NOMO-1 (cell line): ENCODE data around the gene PHYHD1.

Experiments
- DNase-seq, 2 experiments: peaks; one replicate each; lab custom pipeline; 2025; ENCODE audit not compliant: unreplicated experiment in 2 of 2; lab: John Stamatoyannopoulos, UW

Gene PHYHD1

DNA sequence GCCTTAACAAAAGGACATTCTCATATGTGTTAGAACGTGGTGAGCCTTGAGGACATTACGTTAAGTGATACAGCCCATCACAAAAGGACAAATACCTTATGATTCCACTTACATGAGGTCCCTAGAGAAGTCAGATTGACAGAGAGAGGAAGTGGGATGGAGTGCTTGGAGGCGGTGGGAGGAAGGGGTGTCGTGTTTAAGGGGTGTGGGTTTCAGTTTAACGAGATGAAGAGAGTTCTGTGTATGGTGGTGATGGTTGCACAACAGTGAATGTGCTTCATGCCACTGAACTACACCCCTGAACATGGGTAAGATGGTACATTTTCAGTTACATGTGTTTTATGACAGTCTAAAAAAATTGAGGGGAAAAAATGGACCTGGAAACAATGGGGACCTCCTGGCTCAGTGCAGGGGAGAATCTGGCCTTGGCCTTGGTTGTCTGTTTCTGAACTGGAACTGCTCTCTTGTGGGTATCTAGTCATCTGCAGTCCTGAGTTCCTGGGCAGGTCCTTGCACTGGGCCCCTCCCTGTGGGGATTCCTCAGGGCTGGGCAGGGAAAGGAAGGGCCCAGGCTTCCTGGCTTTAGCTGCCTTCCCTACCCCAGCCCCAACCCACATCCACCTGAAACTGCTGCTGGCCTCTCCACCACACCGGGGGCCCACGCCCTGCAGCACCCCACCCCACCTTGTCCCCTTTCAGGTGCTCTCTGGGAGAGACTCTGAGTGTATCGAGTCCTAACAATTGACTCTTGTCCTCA is 21.0 kb upstream of the PHYHD1 start:
- DNase-seq = peak in 1 of 2 experiments; percentile 33

GRCh38 chr9:128901379-128901778 is 19.4 kb upstream of the PHYHD1 start:
- no peak for DNase-seq

- no peak for DNase-seq
These were observed 19.0 kb upstream of the PHYHD1 start for GRCh38 chr9:128901822-128902221.

DNA sequence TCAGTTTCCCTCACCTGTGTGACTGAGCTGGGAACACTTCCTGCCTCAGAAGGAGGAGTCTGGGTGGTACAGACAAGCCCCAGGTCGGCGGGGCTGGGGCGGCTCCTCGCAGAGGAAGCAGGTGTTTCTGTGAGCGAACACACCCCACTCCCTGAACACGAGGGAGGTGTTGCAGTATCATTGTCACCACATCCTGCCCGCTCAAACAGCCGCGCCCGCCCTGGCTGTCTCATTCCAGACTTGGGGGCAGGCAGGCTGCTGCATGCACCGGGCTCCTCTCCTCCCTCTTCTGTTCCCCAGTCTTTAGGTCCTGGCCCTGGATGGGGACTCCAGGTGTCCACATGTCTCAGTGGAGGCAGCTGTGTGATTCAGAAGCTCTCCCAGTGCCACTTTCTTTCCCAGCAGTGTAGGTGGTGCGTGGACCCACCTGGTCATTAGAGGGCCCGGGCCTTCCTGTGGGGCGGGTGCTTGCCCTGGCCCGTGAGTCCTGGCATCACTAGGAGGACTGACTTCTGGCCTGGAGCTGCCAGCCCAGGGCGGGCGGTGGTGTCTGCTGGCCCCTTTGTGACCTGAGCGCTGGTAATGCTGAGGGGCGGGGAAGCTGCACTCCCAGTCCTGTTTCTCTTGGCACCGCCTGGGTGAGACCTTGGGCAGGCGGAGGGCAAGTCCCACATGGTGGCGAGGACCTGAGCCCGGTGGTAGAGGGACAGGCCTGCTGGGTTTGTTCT is 18.3 kb upstream of the PHYHD1 start:
- DNase-seq = peak; percentile 29 to 35

GRCh38 chr9:128903079-128903461 is 17.7 kb upstream of the PHYHD1 start:
- no peak for DNase-seq

GRCh38 chr9:128903871-128904620 is 16.7 kb upstream of the PHYHD1 start:
- no peak for DNase-seq

GRCh38 chr9:128905964-128906363 is 14.8 kb upstream of the PHYHD1 start:
- no peak for DNase-seq

DNA sequence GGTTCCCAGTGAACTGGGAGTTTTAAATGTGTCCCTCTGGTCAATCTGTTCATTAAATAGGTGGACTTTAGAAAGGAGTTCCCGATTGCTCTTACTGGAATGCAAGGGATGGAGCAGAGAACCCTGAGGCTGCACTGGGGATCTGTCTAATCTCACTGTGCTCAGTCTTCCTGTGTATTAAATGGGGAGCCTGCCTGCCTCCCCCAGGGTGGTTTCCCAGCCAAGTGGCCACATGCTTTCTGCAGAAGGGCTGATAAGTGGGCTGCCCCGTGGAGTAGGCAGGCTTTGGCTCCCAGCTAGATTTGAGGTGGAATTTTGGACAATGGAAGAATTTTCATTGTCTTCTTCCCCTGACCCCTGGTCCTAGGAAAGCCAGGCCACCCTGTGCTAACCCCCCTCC is 14.0 kb upstream of the PHYHD1 start:
- no peak for DNase-seq

DNA sequence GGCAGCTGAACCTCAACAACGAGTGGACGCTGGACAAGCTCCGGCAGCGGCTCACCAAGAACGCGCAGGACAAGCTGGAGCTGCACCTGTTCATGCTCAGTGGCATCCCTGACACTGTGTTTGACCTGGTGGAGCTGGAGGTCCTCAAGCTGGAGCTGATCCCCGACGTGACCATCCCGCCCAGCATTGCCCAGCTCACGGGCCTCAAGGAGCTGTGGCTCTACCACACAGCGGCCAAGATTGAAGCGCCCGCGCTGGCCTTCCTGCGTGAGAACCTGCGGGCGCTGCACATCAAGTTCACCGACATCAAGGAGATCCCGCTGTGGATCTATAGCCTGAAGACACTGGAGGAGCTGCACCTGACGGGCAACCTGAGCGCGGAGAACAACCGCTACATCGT is 12.4 kb upstream of the PHYHD1 start:
- DNase-seq = no peak

GRCh38 chr9:128909859-128910258 is 10.9 kb upstream of the PHYHD1 start:
- no peak for DNase-seq

GRCh38 chr9:128910906-128911305 is 9.9 kb upstream of the PHYHD1 start:
- no peak for DNase-seq

DNA sequence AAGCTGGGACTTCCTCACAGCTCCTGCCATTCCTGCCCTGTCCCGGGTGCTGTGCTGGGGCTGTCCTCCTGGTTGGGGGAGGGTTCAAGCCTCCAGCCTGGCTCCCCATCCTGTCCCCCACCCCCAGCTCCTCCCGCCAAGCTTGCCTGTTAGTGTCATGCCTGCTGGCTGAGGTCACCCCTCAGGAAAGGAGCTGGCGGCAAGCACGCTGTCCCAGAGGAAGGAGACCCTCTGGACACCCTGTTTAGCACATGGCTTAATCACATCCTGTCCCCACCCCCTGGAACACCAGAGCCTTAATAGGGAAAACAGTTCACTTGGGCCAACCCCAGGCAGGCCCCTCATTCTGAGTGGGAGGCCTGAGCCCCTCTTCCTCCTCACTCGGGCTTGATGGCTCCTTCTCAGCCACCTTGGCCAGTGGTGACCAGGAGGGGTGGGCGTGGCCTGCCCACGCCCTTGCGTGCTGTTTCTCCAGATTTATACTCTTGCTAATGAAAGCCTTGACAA is 9.2 kb upstream of the PHYHD1 start:
- no peak for DNase-seq

GRCh38 chr9:128912270-128912853 is 8.4 kb upstream of the PHYHD1 start:
- DNase-seq = no peak

DNA sequence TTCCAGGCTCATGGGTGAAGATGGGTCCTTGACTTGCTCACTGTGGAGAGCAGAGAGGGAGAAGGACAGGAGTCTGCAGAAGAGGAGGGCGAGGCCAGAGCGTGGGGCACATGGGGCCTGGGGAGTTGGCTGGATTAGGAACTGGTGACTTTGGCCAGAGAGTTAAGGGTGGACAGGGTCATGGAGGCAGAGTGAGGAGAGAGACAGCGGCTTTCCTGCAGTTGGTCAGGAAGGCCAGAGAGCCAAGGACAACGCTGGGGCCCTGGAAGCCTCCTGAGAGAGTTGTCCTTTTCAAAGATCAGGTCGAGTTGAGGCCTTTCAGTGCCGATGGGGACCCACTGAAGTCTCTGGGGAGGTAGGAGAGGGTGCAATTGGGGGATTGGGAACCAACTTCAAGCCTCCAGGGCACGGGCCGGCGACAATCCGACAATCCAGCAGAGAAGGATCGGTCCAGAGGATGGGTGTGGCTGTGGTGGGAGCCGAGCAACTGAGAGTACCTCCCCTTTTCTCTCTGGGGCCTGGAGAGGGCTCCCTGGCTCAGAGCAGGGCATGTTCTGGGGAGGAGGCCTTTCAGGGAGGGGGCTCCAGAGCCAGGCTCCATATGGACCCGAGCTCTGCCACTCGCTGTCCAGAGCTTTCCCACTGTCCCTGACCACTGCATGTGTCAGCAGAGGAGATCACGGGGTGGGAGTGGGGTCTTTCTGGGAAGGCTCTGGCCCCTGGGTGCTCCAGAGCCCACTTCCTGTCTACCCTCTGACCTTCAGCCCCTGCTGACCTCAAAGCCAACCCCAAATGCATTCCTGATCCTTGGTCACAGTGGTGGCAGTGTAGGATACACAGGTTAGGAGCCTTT is 7.5 kb upstream of the PHYHD1 start:
- DNase-seq = no peak

DNA sequence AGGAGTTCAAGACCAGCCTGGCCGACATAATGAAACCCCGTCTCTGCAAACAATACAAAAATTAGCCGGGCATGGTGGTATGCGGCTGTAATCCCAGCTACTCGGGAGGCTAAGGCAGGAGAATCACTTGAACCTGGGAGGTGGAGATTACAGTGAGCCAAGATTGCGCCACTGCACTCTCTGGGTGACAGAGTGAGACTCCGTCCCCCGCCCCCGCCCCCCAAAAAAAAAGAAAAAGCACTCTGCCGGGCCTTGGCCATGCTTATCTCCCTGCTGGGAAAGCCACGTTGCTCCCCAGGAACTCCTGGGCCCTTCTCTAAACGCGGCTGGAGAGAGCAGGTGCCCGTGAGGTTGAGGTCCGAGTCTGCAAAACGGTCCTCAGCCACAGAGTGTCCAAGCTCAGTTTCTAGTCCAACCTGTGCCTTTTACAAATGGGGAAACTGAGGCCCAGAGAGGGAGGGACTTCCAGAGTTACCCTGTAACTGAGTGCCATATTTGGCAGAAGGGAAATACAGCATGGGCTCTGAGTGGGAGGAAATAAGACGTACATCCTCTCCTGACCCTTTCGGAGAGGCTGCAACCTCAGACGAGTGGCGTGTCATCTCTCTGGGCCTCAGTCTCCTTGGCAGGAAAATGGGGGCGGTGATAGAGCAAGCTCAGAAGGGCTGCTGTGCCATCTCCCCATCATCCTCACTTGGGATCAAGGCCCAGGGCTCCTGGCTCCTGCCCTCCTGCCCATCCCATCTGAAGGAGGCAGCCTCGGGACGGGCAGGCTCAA is 6.6 kb upstream of the PHYHD1 start:
- DNase-seq = no peak

DNA sequence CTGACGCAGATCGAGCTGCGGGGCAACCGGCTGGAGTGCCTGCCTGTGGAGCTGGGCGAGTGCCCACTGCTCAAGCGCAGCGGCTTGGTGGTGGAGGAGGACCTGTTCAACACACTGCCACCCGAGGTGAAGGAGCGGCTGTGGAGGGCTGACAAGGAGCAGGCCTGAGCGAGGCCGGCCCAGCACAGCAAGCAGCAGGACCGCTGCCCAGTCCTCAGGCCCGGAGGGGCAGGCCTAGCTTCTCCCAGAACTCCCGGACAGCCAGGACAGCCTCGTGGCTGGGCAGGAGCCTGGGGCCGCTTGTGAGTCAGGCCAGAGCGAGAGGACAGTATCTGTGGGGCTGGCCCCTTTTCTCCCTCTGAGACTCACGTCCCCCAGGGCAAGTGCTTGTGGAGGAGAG is 4.6 kb upstream of the PHYHD1 start:
- no peak for DNase-seq

DNA sequence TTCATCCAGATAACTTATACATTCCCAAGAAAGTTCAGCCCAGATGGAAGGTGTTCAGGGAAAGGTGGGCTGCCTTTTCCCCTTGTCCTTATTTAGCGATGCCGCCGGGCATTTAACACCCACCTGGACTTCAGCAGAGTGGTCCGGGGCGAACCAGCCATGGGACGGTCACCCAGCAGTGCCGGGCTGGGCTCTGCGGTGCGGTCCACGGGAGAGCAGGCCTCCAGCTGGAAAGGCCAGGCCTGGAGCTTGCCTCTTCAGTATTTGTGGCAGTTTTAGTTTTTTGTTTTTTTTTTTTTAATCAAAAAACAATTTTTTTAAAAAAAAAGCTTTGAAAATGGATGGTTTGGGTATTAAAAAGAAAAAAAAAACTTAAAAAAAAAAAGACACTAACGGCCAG is 4.0 kb upstream of the PHYHD1 start:
- no peak for DNase-seq

DNA sequence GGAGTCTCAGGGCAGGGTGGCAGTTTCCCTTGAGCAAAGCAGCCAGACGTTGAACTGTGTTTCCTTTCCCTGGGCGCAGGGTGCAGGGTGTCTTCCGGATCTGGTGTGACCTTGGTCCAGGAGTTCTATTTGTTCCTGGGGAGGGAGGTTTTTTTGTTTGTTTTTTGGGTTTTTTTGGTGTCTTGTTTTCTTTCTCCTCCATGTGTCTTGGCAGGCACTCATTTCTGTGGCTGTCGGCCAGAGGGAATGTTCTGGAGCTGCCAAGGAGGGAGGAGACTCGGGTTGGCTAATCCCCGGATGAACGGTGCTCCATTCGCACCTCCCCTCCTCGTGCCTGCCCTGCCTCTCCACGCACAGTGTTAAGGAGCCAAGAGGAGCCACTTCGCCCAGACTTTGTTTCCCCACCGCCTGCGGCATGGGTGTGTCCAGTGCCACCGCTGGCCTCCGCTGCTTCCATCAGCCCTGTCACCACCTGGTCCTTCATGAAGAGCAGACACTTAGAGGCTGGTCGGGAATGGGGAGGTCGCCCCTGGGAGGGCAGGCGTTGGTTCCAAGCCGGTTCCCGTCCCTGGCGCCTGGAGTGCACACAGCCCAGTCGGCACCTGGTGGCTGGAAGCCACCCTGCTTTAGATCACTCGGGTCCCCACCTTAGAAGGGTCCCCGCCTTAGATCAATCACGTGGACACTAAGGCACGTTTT is 3.5 kb upstream of the PHYHD1 start:
- DNase-seq = no peak

GRCh38 chr9:128918921-128919320 is 1.9 kb upstream of the PHYHD1 start:
- no peak for DNase-seq
